Ishikawa (cell line): ENCODE measurements around the gene SDHB.

Experiments
- CEBPB ChIP-seq: IDR thresholded peaks from 2 replicates; pipeline ENCODE4 v1.6.1; 2012
- CREB1 ChIP-seq: IDR thresholded peaks from 2 replicates; pipeline ENCODE4 v1.6.1; 2012; ENCODE audit warnings: low read depth
- EGR1 ChIP-seq: IDR thresholded peaks from 2 replicates; pipeline ENCODE4 v1.6.1; 2012
- EP300 ChIP-seq: IDR thresholded peaks from 2 replicates; pipeline ENCODE4 v1.6.1; 2012; ENCODE audit warnings: borderline replicate concordance
- FOXM1 ChIP-seq: IDR thresholded peaks from 2 replicates; pipeline ENCODE4 v1.6.1; 2012; ENCODE audit warnings: low read depth, borderline replicate concordance
- MAX ChIP-seq: IDR thresholded peaks from 2 replicates; pipeline ENCODE4 v1.6.1; 2012
- NFIC ChIP-seq: IDR thresholded peaks from 2 replicates; pipeline ENCODE4 v1.6.1; 2012
- RAD21 ChIP-seq: IDR thresholded peaks from 2 replicates; pipeline ENCODE4 v1.6.1; 2012; ENCODE audit warnings: low read depth
- REST ChIP-seq: IDR thresholded peaks from 2 replicates; pipeline ENCODE4 v1.6.1; 2012; ENCODE audit warnings: low read depth, mild to moderate bottlenecking
- TAF1 ChIP-seq: IDR thresholded peaks from 2 replicates; pipeline ENCODE4 v1.6.1; 2012; ENCODE audit warnings: low read depth, mild to moderate bottlenecking
- TCF12 ChIP-seq: IDR thresholded peaks from 2 replicates; pipeline ENCODE4 v1.6.1; 2012; ENCODE audit warnings: low read depth
- TEAD4 ChIP-seq: IDR thresholded peaks from 2 replicates; pipeline ENCODE4 v1.6.1; 2012
- USF1 ChIP-seq: IDR thresholded peaks from 2 replicates; pipeline ENCODE4 v1.6.1; 2012
- YY1 ChIP-seq: IDR thresholded peaks from 2 replicates; pipeline ENCODE4 v1.6.1; 2012; ENCODE audit warnings: low read depth
- ZBTB7A ChIP-seq: IDR thresholded peaks from 2 replicates; pipeline ENCODE4 v1.6.1; 2012; ENCODE audit warnings: low read depth

SDHB gene

GRCh38 chr1:17014671-17015567 is 38.9 kb downstream of the SDHB start:
- no peak for TF ChIP-seq TAF1
- TF ChIP-seq MAX, result no peak
- TF ChIP-seq CEBPB, result no peak
- no peak for TF ChIP-seq REST
- no peak for TF ChIP-seq FOXM1
- no peak for TF ChIP-seq EP300
- TF ChIP-seq TEAD4, result no peak
- no peak for TF ChIP-seq RAD21
- no peak for TF ChIP-seq ZBTB7A
- TF ChIP-seq USF1, result no peak
- no peak for TF ChIP-seq TCF12
- no peak for TF ChIP-seq NFIC
- TF ChIP-seq CREB1, result no peak
- no peak for TF ChIP-seq YY1
- no peak for TF ChIP-seq EGR1

- TF ChIP-seq FOXM1, result no peak
- no peak for TF ChIP-seq EGR1
- TF ChIP-seq EP300, result no peak
- TF ChIP-seq MAX, result no peak; the same call in 1 of the 2 replicates
- no peak for TF ChIP-seq ZBTB7A
- TF ChIP-seq TCF12, result no peak
- no peak for TF ChIP-seq CREB1
These were observed 40.1 kb downstream of the SDHB start for GRCh38 chr1:17013491-17014320.

GRCh38 chr1:17012775-17013490 is 40.9 kb downstream of the SDHB start:
- TF ChIP-seq TAF1, result no peak
- TF ChIP-seq REST, result no peak
- peak; percentile 13; the same call in 1 of the 2 replicates for TF ChIP-seq YY1
- TF ChIP-seq TCF12, result peak; percentile 80
- TF ChIP-seq NFIC, result peak; percentile 72
- peak; percentile 77 for TF ChIP-seq USF1
- peak; percentile 95 for TF ChIP-seq TEAD4

- peak; percentile 14; the same call in 1 of the 2 replicates for TF ChIP-seq USF1
- peak; percentile 39; the same call in 1 of the 2 replicates for TF ChIP-seq ZBTB7A
- peak; percentile 62; the same call in 1 of the 2 replicates for TF ChIP-seq YY1
- peak; percentile 25; the same call in 1 of the 2 replicates for TF ChIP-seq EGR1
- no peak for TF ChIP-seq CEBPB
These were observed 42.2 kb downstream of the SDHB start, which contains the start of gene ATP13A2 for GRCh38 chr1:17011439-17012307. TSS of gene ATP13A2 (minus strand) at chr1:17011928. CDS start at chr1:17011738, 190 bp downstream.
